Measurements from ENCODE around the gene HINFP. TPM values are rescaled to one million over a fixed set of nuclear protein-coding genes. Genes with fewer than 3 reads are reported as not detected.
"Not testable (repeated sequence)": the region's sequence is repeated elsewhere in the genome, so short reads cannot be mapped to it uniquely, and the experiment has no call there.

HINFP gene
- polyA plus RNA-seq, 3 donors: 24.3 to 30.5 (median 29.3) TPM

- DNase-seq (ENCODE audit: low read depth in 3 of 3, low spot score in 2 of 3): no peak
Observed at GRCh38 chr11:119116235-119116594, 5.2 kb upstream of the HINFP start.

- no peak for DNase-seq (ENCODE audit: low read depth in 3 of 3, low spot score in 2 of 3)
Observed at GRCh38 chr11:119116601-119117000, 4.8 kb upstream of the HINFP start.

- DNase-seq (ENCODE audit: low read depth in 3 of 3, low spot score in 2 of 3): no peak
Observed at GRCh38 chr11:119117004-119117706, 4.2 kb upstream of the HINFP start.

GRCh38 chr11:119118227-119118626, 3.2 kb upstream of the HINFP start:
- DNase-seq (ENCODE audit: low read depth in 3 of 3, low spot score in 2 of 3): no peak

GRCh38 chr11:119118946-119119345, 2.4 kb upstream of the HINFP start:
- no peak for DNase-seq (ENCODE audit: low read depth in 3 of 3, low spot score in 2 of 3)

- DNase-seq (ENCODE audit: low read depth in 3 of 3, low spot score in 2 of 3): peak in 2 of 3 donors; percentile 57 to 65
Observed at GRCh38 chr11:119120639-119121007, 757 bp upstream of the HINFP start.

GRCh38 chr11:119121811-119122124, 388 bp downstream of the HINFP start:
- DNase-seq (ENCODE audit: low read depth in 3 of 3, low spot score in 2 of 3): no peak

GRCh38 chr11:119125821-119126220, 4.4 kb downstream of the HINFP start:
- no peak for DNase-seq (ENCODE audit: low read depth in 3 of 3, low spot score in 2 of 3)

GRCh38 chr11:119126675-119127268, 5.4 kb downstream of the HINFP start:
- no peak for DNase-seq (ENCODE audit: low read depth in 3 of 3, low spot score in 2 of 3)

GRCh38 chr11:119130662-119131061, 9.3 kb downstream of the HINFP start:
- no peak for DNase-seq (ENCODE audit: low read depth in 3 of 3, low spot score in 2 of 3)

GRCh38 chr11:119134389-119134978, 13.1 kb downstream of the HINFP start:
- DNase-seq (ENCODE audit: low read depth in 3 of 3, low spot score in 2 of 3): no peak

GRCh38 chr11:119139276-119139675, 17.9 kb downstream of the HINFP start:
- DNase-seq (ENCODE audit: low read depth in 3 of 3, low spot score in 2 of 3): not testable (repeated sequence)

GRCh38 chr11:119144825-119145486, 23.6 kb downstream of the HINFP start:
- no peak for DNase-seq (ENCODE audit: low read depth in 3 of 3, low spot score in 2 of 3)

- no peak for DNase-seq (ENCODE audit: low read depth in 3 of 3, low spot score in 2 of 3)
Observed at GRCh38 chr11:119145551-119145950, 24.2 kb downstream of the HINFP start.

- no peak for DNase-seq (ENCODE audit: low read depth in 3 of 3, low spot score in 2 of 3)
Observed at GRCh38 chr11:119147604-119148333, 26.4 kb downstream of the HINFP start.

- DNase-seq (ENCODE audit: low read depth in 3 of 3, low spot score in 2 of 3): no peak
Observed at GRCh38 chr11:119148720-119149017, 27.3 kb downstream of the HINFP start.

GRCh38 chr11:119149018-119149785, 27.8 kb downstream of the HINFP start, which contains the start of gene ABCG4:
ABCG4 (plus strand) TSS chr11:119149052; CDS start chr11:119149966, 914 bp downstream.
- no peak for DNase-seq (ENCODE audit: low read depth in 3 of 3, low spot score in 2 of 3)

- no peak for DNase-seq (ENCODE audit: low read depth in 3 of 3, low spot score in 2 of 3)
Observed at GRCh38 chr11:119149786-119150275, 28.5 kb downstream of the HINFP start.

- DNase-seq (ENCODE audit: low read depth in 3 of 3, low spot score in 2 of 3): no peak
Observed at GRCh38 chr11:119152043-119152442, 30.7 kb downstream of the HINFP start.

GRCh38 chr11:119152604-119153003, 31.2 kb downstream of the HINFP start:
- no peak for DNase-seq (ENCODE audit: low read depth in 3 of 3, low spot score in 2 of 3)

Data from right renal cortex interstitium (tissue), 3 donors.